ENCODE results near the gene EXD3. TPM values are rescaled to one million over a fixed set of nuclear protein-coding genes. Genes with fewer than 3 reads are reported as not detected.

The EXD3 gene
- total and polyA plus RNA-seq, 2 donors from 2014 or later: 18.9 to 44.5 TPM

- Histone ChIP-seq H3K4me1 (ENCODE audit: control insufficient read depth in 2 of 3, insufficient read depth in 2 of 3, low read depth in 1 of 3, low read length in 3 of 3) (peaks cover 0 to 8% (median 0%) of the 10 kb centered on the region in 3 donors), H3K4me3 (ENCODE audit: low read length in 3 of 3) (peak overlapping the region in 2 of 3 donors; percentile 42 to 43), H3K36me3 (ENCODE audit: control insufficient read depth in 2 of 3, insufficient read depth in 3 of 3, low read length in 3 of 3) (no peaks in the 10 kb centered on the region), H3K27ac (ENCODE audit: low read depth in 2 of 2, low read length in 2 of 2) (peak overlapping the region; percentile 75 to 88), H3K9me3 (ENCODE audit: control insufficient read depth in 2 of 3, insufficient read depth in 1 of 3, low read length in 3 of 3) (peaks cover 0 to 4% (median 0%) of the 10 kb centered on the region in 3 donors), H3K27me3 (ENCODE audit: control insufficient read depth, insufficient read depth, low read length) (no peaks in the 10 kb centered on the region), H3K9ac (ENCODE audit: low read length in 3 of 3) (peak overlapping the region in 2 of 3 donors; percentile 10 to 51)
- DNase-seq (peak in 3 of 5 donors; percentile 35 to 76 (median 53)), FAIRE-seq (no peak)
- intact Hi-C loops (cut with DNase I): loop anchor here (5.0 to 10.0 kb wide), 2 partner anchors 111 to 229 kb away; no protein-coding TSS in a partner anchor
- no peak for TF ChIP-seq CTCF (IDR thresholded peaks at IDR 0.05; ENCODE audit: borderline replicate concordance, extremely low read depth, insufficient read depth)
Observed at GRCh38 chr9:137295849-137296669, 126.9 kb downstream of the EXD3 start.

- Histone ChIP-seq H3K27me3 (ENCODE audit: control insufficient read depth, insufficient read depth, low read length) (no peaks in the 10 kb centered on the region), H3K27ac (ENCODE audit: low read depth in 2 of 2, low read length in 2 of 2) (peak overlapping the region in 1 of 2 donors; percentile 27), H3K4me1 (ENCODE audit: control insufficient read depth in 2 of 3, insufficient read depth in 2 of 3, low read depth in 1 of 3, low read length in 3 of 3) (peaks cover 0 to 8% (median 0%) of the 10 kb centered on the region in 3 donors), H3K36me3 (ENCODE audit: control insufficient read depth in 2 of 3, insufficient read depth in 3 of 3, low read length in 3 of 3) (no peaks in the 10 kb centered on the region), H3K9ac (ENCODE audit: low read length in 3 of 3) (no peak overlapping the region), H3K9me3 (ENCODE audit: control insufficient read depth in 2 of 3, insufficient read depth in 1 of 3, low read length in 3 of 3) (peaks cover 0 to 4% (median 0%) of the 10 kb centered on the region in 3 donors), H3K4me3 (ENCODE audit: low read length in 3 of 3) (no peak overlapping the region)
- intact Hi-C loops (cut with DNase I): loop anchor here (5.0 to 10.0 kb wide), 2 partner anchors 112 to 229 kb away; no protein-coding TSS in a partner anchor
- TF ChIP-seq CTCF (IDR thresholded peaks at IDR 0.05; ENCODE audit: borderline replicate concordance, extremely low read depth, insufficient read depth): peak; percentile 84
- DNase-seq (peak in 4 of 5 donors; percentile 54 to 81 (median 70)), FAIRE-seq (no peak)
Observed at GRCh38 chr9:137295238-137295811, 127.6 kb downstream of the EXD3 start.

- intact Hi-C loops (cut with DNase I): loop anchor here (5.0 to 10.0 kb wide), 2 partner anchors 113 to 230 kb away; no protein-coding TSS in a partner anchor
- no peak for TF ChIP-seq CTCF (IDR thresholded peaks at IDR 0.05; ENCODE audit: borderline replicate concordance, extremely low read depth, insufficient read depth)
- no peaks in the 10 kb centered on the region for H3K36me3 ChIP-seq (ENCODE audit: control insufficient read depth in 2 of 3, insufficient read depth in 3 of 3, low read length in 3 of 3)
- no peak for FAIRE-seq
- DNase-seq: peak in 3 of 5 donors; percentile 42 to 76 (median 64)
- H3K27ac ChIP-seq (ENCODE audit: low read depth in 2 of 2, low read length in 2 of 2): peak overlapping the region; percentile 20 to 27
- H3K4me3 ChIP-seq (ENCODE audit: low read length in 3 of 3): peak overlapping the region in 1 of 3 donors; percentile 30
- peaks cover 0 to 8% (median 0%) of the 10 kb centered on the region in 3 donors for H3K4me1 ChIP-seq (ENCODE audit: control insufficient read depth in 2 of 3, insufficient read depth in 2 of 3, low read depth in 1 of 3, low read length in 3 of 3)
- no peaks in the 10 kb centered on the region for H3K27me3 ChIP-seq (ENCODE audit: control insufficient read depth, insufficient read depth, low read length)
- H3K9ac ChIP-seq (ENCODE audit: low read length in 3 of 3): no peak overlapping the region
- H3K9me3 ChIP-seq (ENCODE audit: control insufficient read depth in 2 of 3, insufficient read depth in 1 of 3, low read length in 3 of 3): peaks cover 0 to 4% (median 0%) of the 10 kb centered on the region in 3 donors
Observed at GRCh38 chr9:137294681-137295237, 128.2 kb downstream of the EXD3 start.
